Gastroesophageal sphincter (tissue), 4 donors: Measurements from ENCODE around the gene SUN2. TPM values are rescaled to one million over a fixed set of nuclear protein-coding genes. Genes with fewer than 3 reads are reported as not detected.

ENCODE experiments used
- ATAC-seq: fragments of 150-250 bp; one replicate; pipeline ENCODE4 v1.9.1; 2016; ENCODE audit warnings: mild to moderate bottlenecking, moderate library complexity
- H3K27ac ChIP-seq, 4 donors: fragments of 200-600 bp; sonication (generic) in 3 of 4; 1 replicate in 3 of 4; 2 replicates in 1 of 4; pipeline ENCODE4 v1.5.1; 2016 to 2019
- H3K27me3 ChIP-seq: fragments of 200-600 bp; sonication (generic); one replicate; pipeline ENCODE4 v1.5.1; 2019
- H3K36me3 ChIP-seq, 2 donors: fragments of 200-600 bp; sonication (generic); one replicate each; pipeline ENCODE4 v1.5.1; 2019; ENCODE audit warnings: control low read depth in 1 of 2
- H3K4me1 ChIP-seq, 3 donors: fragments of 200-600 bp; sonication (generic); 1 replicate in 2 of 3; 2 replicates in 1 of 3; pipeline ENCODE4 v1.5.1; 2016 to 2019; ENCODE audit warnings: control low read depth in 2 of 3
- H3K4me3 ChIP-seq, 2 donors: fragments of 200-600 bp; sonication (generic); one replicate each; pipeline ENCODE4 v1.5.1; 2019; ENCODE audit warnings: mild to moderate bottlenecking in 1 of 2, moderate library complexity in 1 of 2
- H3K9me3 ChIP-seq, 3 donors: fragments of 200-600 bp; sonication (generic); one replicate each; pipeline ENCODE4 v1.5.1; 2017 to 2019; ENCODE audit warnings: control low read depth in 2 of 3
- EP300 ChIP-seq: sonication (generic); formaldehyde crosslinking; IDR thresholded peaks from one replicate; pipeline ENCODE4 v1.6.1; 2017; ENCODE audit warnings: antibody characterized with exemption, mild to moderate bottlenecking
- POLR2A ChIP-seq, 2 donors: fragments of 450-650 bp; IDR thresholded peaks; one replicate each; pipeline ENCODE4 v1.6.1; 2017; ENCODE audit warnings: antibody characterized with exemption in 2 of 2, mild to moderate bottlenecking in 2 of 2, moderate library complexity in 1 of 2
- POLR2AphosphoS5 ChIP-seq: sonication (generic); formaldehyde crosslinking; IDR thresholded peaks from one replicate; pipeline ENCODE4 v1.6.1; 2017; ENCODE audit warnings: antibody characterized with exemption
- WGBS, 2 donors: methylation state at CpG; one replicate each; pipeline ENCODE4 v1.1.5; 2018; ENCODE audit warnings: low coverage in 1 of 2; 5-methylcytosine and 5-hydroxymethylcytosine counted together
- total RNA-seq, 4 donors: library from RNA; depleted of rRNA; stranded (reverse); fragments of >200 nt; gene quantifications; one replicate each; pipeline ENCODE4 v1.1.0, GENCODE V29; 2016
- TF ChIP-seq, protein P1 (sequence below), 4 experiments: fragments of 200-600 bp in 2 of 4; fragments of 450-650 bp in 2 of 4; sonication (generic) in 1 of 4; IDR thresholded peaks; one replicate each; pipeline ENCODE4 v1.5.1; 2017 to 2019; ENCODE audit warnings: antibody characterized with exemption in 4 of 4, mild to moderate bottlenecking in 2 of 4, moderate library complexity in 2 of 4

SUN2 gene
- total RNA-seq, 4 donors from 2014 or later: 339 to 594 (median 409) TPM

DNA sequence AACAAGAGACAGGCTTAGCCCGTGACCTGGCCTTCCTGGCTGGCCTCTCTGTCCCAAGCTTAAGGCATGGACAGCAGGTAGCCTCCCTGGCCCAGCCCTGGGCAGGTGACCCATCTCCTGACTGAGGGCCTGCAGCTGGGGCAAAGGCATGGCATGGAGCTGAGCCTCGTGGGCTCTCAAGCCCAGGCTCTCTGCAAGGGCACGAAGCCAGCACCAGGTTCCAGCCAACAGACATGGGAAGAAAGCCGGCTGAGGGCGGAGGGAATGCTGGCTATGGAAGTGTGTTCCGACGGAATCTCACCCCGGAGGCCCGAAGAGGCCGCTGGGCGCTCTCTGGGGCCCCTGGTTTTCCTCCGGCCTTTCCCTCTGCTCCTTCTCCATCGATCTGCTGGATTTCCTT, 25.2 kb upstream of the SUN2 start:
- no peak for TF ChIP-seq POLR2A (IDR thresholded peaks at IDR 0.05)
- TF ChIP-seq EP300: no peak
- TF ChIP-seq, protein P1, sequence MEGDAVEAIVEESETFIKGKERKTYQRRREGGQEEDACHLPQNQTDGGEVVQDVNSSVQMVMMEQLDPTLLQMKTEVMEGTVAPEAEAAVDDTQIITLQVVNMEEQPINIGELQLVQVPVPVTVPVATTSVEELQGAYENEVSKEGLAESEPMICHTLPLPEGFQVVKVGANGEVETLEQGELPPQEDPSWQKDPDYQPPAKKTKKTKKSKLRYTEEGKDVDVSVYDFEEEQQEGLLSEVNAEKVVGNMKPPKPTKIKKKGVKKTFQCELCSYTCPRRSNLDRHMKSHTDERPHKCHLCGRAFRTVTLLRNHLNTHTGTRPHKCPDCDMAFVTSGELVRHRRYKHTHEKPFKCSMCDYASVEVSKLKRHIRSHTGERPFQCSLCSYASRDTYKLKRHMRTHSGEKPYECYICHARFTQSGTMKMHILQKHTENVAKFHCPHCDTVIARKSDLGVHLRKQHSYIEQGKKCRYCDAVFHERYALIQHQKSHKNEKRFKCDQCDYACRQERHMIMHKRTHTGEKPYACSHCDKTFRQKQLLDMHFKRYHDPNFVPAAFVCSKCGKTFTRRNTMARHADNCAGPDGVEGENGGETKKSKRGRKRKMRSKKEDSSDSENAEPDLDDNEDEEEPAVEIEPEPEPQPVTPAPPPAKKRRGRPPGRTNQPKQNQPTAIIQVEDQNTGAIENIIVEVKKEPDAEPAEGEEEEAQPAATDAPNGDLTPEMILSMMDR (IDR thresholded peaks at IDR 0.05): no peak
- TF ChIP-seq POLR2AphosphoS5: no peak
- 77 to 93% methylated on average over 8 to 10 of the region's 13 CpGs for WGBS, 2 donors
- Histone ChIP-seq H3K36me3 (peaks cover 0 to 52% of the 10 kb centered on the region in 2 donors), H3K9me3 (no peaks in the 10 kb centered on the region), H3K27me3 (no peaks in the 10 kb centered on the region), H3K27ac (no peak overlapping the region), H3K4me3 (no peak overlapping the region), H3K4me1 (peaks cover 0 to 18% (median 0%) of the 10 kb centered on the region in 3 donors)
- ATAC-seq: no peak

DNA sequence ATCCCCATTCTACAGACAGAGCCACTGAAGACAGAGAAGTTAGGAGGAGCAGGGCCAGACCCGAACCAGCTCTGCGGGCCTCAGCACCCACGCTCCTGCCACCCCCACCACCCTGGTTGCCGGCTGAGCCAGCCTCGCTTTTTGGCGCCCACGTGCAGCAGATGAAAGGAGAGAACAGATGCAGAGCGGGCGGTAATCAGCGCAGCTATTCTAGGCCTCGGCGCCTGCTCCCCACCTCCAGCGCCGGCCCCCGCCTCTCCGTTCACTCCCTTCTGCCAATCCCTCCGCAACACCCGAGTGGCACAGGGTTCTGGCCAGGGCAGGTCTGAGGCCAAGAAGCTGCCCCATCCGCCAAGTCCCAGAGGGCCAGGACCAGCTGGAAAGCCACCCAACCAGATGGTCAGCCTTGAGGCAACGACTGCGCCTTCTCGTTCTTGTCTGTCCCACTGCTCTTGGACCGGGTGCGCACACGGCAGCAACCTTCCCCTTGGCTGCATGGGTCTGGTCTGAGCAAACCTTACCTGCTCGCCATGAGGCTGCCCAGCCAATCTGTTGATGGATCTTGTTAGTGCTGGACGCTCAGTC, 21.4 kb upstream of the SUN2 start:
- TF ChIP-seq EP300 (no peak), POLR2A (IDR thresholded peaks at IDR 0.05) (no peak), POLR2AphosphoS5 (no peak)
- TF ChIP-seq, protein P1 (IDR thresholded peaks at IDR 0.05): no peak
- H3K9me3 ChIP-seq: no peaks in the 10 kb centered on the region
- no peak overlapping the region for H3K4me3 ChIP-seq
- WGBS, 2 donors: 94% methylated on average over 6 of the region's 27 CpGs; no CpG with 5 or more reads in 1 of the 2 donors
- no peak overlapping the region for H3K27ac ChIP-seq
- H3K27me3 ChIP-seq: no peaks in the 10 kb centered on the region
- no peaks in the 10 kb centered on the region for H3K4me1 ChIP-seq
- ATAC-seq: no peak
- peaks cover 0 to 49% of the 10 kb centered on the region in 2 donors for H3K36me3 ChIP-seq

DNA sequence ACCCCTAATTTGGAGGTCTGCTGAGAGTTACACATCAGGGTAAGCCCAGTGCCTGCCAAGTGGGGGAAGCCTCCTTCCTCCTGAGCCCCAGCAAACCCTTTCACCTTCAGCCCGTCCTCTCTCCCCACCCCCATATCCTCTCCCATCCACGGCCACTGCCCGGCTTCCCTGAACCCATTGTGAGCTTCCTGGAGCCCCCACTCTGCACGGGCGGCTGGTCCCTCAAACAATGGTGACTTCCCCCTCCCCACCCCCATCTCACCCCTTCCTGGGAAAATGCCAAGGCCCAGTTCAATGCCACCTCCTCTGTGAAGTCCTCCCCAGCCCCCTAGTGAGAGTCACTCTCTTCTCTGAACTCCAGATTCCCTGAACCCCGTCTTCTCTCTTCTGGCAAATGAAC, 20.3 kb upstream of the SUN2 start:
- H3K4me1 ChIP-seq: no peaks in the 10 kb centered on the region
- WGBS, 2 donors: 67 to 100% methylated on average over 3 to 6 of the region's 6 CpGs
- H3K27me3 ChIP-seq: no peaks in the 10 kb centered on the region
- TF ChIP-seq, protein P1 (IDR thresholded peaks at IDR 0.05): no peak
- TF ChIP-seq EP300 (no peak), POLR2A (IDR thresholded peaks at IDR 0.05) (no peak), POLR2AphosphoS5 (no peak)
- no peak for ATAC-seq
- no peak overlapping the region for H3K4me3 ChIP-seq
- peaks cover 0 to 40% of the 10 kb centered on the region in 2 donors for H3K36me3 ChIP-seq
- no peak overlapping the region for H3K27ac ChIP-seq
- H3K9me3 ChIP-seq: no peaks in the 10 kb centered on the region

DNA sequence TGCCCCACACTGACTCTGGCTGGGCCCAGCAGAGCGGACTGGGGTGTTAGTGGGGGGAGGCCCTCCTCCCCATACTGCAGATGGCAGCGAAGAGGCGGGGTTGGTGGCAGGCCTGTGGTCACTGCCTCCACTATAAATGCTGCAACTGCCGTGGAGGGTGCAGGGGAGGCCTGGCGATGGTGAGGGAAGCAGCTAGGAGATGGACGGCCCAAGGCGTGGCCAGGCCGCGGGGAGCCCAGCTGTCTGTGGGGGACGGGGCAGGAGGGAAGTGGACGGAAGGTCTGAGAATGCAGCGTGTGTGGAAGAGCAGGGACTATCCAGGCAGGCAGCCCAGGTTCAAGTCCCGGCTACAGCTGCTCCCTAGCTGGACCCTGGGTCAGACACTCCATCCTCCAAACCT, 19.9 kb upstream of the SUN2 start:
- ATAC-seq: no peak
- no peak for TF ChIP-seq EP300
- no peak for TF ChIP-seq POLR2AphosphoS5
- TF ChIP-seq, protein P1 (IDR thresholded peaks at IDR 0.05): no peak
- TF ChIP-seq POLR2A (IDR thresholded peaks at IDR 0.05): no peak
- Histone ChIP-seq H3K36me3 (peaks cover 0 to 36% of the 10 kb centered on the region in 2 donors), H3K4me1 (no peaks in the 10 kb centered on the region), H3K9me3 (no peaks in the 10 kb centered on the region), H3K4me3 (no peak overlapping the region), H3K27ac (no peak overlapping the region), H3K27me3 (no peaks in the 10 kb centered on the region)
- 75% methylated on average over 2 of the region's 13 CpGs; no CpG with 5 or more reads in 1 of the 2 donors for WGBS, 2 donors

DNA sequence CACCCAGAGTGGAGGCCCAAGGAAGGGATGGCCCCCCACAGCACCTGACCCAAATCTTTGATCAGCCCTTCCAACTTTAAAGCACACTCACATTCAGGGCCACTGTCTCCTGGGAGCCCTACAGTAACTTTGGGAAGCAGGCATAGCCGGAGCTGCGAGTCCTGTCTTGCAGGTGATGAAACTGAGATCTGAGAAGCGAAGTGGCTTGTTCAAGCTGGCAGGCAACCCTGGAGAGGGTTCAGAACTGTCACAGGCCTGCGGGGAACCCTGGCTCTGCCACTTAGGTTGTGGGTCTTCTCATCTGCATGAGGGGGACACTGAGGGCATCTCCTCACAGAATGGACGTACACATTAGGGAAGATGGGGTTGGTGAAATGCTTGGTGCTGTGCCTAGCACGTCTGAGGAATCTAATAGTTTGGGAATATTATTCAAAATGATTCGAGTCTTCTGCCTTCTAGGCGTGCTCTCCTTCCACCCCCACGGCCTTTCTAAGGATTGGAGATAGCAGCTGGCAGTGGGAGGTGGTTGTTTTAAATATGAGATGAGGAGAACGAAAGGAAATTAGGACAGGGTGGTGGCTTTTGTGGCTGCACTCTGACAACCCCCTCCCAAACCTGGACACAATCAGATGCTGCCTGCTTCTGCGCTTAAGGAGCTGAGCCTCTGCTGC, 18.8 kb upstream of the SUN2 start:
- Histone ChIP-seq H3K27ac (no peak overlapping the region), H3K9me3 (no peaks in the 10 kb centered on the region), H3K27me3 (no peaks in the 10 kb centered on the region), H3K36me3 (peaks cover 0 to 26% of the 10 kb centered on the region in 2 donors), H3K4me3 (no peak overlapping the region), H3K4me1 (no peaks in the 10 kb centered on the region)
- no peak for ATAC-seq
- TF ChIP-seq, protein P1 (IDR thresholded peaks at IDR 0.05): no peak
- TF ChIP-seq POLR2A (IDR thresholded peaks at IDR 0.05) (no peak), EP300 (no peak), POLR2AphosphoS5 (no peak)
- WGBS, 2 donors: 67 to 74% methylated on average over 1 to 5 of the region's 11 CpGs
